NCI-H226 (cell line): ENCODE data around the gene EBF3.

Experiments
- DNase-seq: peaks from one replicate; pipeline ENCODE4 v3.0.0-alpha.2; 2015

EBF3 gene

GRCh38 chr10:129909531-129910256 is 54.4 kb downstream of the EBF3 start:
- DNase-seq: no peak

GRCh38 chr10:129909080-129909479 is 55.0 kb downstream of the EBF3 start:
- no peak for DNase-seq

- DNase-seq: no peak
Observed at GRCh38 chr10:129908406-129908805, 55.7 kb downstream of the EBF3 start.

- no peak for DNase-seq
Observed at GRCh38 chr10:129905553-129905952, 58.5 kb downstream of the EBF3 start.

- DNase-seq: no peak
Observed at GRCh38 chr10:129904323-129904722, 59.8 kb downstream of the EBF3 start.

- no peak for DNase-seq
Observed at GRCh38 chr10:129901389-129902006, 62.6 kb downstream of the EBF3 start.

DNA sequence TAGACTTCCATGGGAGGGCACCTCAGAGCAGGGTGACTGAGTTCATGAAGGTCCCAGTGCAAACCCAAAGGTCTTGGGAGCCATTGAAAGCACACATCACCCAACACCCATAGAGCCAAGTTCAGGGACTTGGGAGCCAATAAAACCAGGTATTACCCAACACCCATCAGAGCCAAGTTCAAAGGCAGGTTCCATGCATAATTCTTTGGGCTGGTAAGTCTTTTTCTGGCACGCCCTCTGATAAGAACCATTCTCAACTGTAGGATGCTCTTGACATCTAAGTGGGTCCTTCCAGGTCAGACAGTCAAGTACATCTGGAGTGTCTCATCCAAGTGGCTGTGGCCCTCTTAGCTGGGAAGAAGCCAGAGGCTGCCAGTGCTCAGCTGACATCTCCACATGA is 63.2 kb downstream of the EBF3 start:
- no peak for DNase-seq

DNA sequence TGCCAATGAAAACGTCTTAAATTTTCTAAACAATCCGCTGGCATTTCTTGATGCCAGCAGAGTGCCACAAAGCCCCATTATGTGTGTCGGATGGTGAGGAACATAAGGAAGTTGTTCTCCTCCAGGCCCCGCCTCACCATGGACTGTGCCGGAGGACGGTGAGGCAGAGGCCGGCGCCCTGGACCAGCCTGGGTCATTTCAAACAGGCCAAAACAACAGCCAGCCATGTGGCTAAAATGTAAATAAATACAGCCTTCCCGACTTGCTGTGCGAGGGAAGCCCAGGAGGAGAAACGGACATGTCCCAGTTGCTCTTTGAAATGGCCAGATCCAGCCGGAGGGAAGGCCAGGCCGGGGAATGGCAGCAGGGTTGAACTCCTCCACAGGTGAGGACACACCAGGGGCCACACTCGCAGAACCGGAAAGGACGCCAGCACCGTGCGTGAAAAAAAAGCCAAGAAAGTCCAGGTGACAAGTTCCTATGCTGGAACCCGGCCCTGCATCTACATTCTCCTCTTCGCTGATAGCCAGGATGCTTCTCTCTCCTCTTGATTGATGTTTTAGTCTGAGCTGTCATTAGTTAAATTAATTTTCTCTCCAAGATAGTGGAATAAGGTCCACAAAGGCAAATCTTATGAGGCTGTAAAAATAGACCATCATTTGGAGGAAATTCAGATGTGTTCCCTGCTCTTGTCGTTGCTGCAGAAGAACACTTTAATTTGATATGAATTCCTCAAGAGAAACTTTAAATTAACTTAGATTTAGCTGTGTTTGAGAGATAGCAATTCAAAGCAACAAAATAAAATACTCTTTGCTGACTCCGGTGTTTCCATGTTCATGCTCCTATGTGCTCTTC is 64.6 kb downstream of the EBF3 start:
- no peak for DNase-seq

DNA sequence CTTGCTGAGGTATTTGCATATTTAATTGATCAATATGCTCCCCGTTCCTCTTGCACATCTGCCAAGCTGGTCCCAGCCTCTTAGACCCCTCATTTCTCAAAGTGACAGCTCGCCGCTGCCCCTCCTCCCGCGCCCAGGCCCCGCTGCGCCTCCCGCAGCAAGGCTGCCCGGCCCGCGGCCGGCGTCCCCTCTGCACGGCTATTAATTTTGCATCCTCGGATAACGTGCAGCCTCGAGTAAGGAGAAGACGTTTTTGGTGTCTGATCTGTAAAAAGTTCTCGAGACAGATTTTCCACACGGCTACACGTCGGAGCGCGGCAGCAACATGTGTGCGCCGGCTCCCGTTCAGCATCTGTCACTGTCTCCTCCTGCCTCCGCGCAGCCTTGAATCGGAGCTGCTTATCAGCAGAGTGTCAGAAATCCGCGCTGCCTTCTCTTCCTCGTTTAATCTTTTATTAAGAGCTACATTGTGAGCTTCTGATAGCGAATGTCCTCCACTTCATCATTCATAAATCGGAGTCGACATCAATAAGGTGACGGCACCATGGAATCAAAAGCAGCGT is 65.3 kb downstream of the EBF3 start:
- DNase-seq: no peak

- DNase-seq: no peak
Observed at GRCh38 chr10:129897871-129898626, 66.0 kb downstream of the EBF3 start.

- no peak for DNase-seq
Observed at GRCh38 chr10:129896860-129897200, 67.2 kb downstream of the EBF3 start.

DNA sequence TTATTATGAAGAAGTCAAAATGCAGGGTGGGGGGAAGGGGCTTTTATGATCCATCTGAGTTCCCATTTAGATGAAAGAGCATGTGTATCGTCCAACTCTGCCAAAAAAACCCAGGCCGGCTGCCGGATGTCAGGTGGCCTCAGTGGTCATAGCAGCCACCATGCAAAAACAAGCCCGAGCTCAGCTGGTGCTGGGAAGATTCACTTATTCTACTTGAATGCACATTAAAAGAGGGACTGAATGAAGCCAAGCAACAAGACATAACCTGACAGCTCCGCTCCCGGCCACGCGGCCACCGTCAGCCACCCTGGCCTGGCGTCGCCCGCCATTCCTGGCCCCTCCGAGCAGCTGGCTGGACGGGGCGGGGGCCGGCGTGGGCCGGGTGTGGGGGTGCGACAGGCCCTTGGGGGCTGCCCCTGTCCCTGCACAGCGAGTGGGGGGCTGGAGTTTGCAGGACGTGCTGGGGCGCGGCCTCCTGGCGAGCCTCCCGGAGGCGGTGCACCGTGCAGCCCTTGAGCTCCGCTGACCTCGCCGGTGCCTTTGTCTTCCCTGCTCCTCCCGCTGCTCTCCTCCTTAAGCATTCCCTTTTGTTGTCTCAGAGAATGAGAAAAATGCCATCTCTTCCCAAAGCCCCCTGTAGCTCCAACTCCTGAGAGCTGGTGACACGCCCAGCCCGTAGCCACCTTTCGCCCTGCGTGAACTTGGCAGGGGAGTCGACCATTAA is 67.8 kb downstream of the EBF3 start:
- no peak for DNase-seq

DNA sequence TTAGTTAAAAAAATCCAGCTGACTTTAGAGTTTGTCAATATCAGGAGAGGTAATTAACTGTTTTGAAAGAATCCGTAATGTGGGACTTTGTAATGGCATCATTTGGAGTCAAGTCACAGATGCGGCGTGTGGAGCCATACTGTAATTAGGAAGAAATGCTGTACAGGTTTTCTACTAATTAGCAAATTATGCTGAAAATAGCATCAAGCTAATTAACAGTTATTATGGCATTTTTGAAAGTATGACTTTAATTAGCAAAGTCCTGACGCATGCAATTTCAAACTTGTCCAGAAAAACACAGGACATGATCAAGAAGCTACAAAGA is 68.3 kb downstream of the EBF3 start:
- DNase-seq: no peak

DNA sequence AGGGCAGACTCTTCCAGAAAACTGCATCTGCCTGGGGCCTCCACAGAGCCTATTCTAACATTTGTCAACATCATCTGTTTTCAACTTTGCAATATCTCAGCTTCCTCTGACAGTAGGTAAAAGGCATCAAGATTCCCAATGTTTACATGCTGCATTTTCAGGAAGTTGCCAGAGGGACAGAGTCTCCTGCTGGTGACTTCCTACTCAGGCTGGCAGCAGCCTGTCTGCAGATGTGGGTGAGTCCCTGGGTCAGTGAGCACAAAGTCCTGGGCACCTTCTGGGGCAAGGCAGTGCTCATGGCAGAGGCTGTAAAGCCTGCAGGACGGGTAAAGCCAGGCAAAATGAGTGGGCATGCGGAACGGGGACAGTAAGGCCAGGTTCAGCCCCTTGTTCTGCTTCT is 69.4 kb downstream of the EBF3 start:
- no peak for DNase-seq

DNA sequence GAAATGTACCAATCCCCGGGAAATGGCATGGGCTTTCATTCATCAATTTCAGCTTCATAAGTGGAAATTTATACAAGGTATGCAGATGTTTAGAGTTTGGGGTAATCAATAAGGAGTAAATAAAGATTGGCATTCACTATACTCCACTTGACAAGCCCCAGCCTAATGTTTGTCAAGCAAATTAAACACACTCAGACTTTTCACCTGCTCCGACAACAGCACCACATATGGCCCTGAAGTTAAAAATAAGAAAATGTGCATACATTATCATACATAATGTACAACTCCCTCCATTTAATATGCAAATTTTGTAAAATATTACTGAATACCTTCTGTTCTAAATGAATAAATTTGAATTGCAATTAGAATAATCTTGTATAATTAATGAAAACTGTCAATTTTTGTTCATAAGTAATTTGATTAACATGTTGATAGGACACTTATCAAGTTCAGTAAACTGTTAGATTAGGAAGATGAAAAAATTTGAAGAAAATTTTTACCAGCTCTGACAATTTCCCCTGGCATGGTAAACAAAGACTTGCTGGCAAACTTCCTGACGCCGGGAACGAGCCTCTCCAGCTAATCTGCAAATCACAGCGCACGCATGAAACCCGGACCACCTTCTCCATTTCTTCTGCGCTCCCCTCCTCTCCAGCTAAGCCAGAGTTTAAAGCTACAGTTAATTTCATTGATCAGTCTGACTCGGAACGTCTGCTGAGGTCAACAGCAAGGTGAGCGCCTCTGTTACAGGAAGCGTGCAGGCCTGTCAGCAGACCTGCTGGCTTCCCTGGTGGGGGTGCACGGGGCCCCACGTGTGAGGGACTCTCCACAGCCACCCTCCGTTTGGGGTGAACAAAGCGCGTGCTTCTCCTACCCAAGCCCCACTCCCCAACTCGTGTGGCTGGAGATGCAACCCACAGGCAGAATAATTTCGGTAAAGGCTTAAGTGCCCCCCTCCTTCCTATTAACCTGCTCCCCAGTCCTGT is 70.7 kb downstream of the EBF3 start:
- no peak for DNase-seq

GRCh38 chr10:129892548-129893052 is 71.5 kb downstream of the EBF3 start:
- no peak for DNase-seq

DNA sequence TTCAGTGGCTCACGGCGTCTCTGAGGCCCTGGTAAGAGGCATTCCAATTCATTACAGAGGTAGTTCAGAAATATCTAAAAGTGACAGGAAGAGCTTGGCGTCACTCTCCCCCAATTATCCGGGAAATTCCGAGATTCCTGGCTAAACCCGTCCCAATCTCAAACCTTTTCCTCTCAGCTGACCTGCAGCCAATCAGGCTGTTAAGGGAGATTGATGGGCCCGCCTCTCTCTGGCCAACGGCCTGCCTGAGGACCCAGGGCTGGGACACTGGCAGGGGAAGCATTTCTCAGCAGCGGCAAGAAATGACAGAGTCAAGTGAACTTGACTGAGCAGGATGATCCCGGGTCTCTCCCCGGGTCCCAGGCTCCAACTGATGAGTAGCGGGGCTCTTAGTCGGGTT is 72.3 kb downstream of the EBF3 start:
- DNase-seq: no peak

- no peak for DNase-seq
Observed at GRCh38 chr10:129890170-129890569, 73.9 kb downstream of the EBF3 start.

DNA sequence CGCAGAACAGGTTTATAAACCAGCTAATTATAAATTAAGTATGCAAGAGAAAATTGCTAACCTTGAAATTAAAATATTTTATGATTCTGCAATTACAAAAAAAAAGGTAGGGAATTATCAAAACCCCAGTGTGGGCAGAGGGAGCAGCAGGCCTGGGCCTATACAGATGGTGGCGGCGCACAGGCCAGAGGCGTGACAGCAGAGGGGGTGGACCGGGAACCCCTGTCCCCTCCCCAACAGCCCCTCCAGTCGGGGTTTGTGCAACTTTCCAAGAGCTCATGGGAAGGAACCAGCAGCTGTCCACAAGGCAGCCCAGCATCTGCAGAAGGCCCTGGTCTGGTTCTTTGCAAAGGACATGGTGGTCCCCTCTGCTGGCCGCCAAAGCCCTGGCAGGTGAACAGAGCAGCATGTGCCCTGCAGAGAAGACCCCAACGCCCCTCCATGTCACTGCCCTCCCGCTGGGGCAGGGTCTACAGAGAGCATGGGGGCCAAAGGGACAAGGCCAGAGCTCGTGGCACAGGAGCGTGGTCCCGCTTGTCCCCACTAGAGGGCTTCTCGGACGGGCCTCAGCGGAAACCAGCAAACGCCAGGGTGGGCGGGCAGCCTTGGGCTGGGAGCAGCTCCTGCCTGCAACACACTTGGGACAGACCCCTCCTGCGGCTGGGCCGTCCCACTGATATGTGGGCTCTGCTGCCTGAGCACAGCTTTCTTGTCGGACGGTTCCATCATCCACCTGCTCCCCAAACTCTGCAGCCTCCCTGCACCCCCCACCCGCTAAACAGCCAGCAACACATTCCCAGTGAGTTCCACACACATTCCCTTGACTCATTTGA is 75.1 kb downstream of the EBF3 start:
- DNase-seq: no peak
